CD4-positive, alpha-beta T cell treated with Interleukin-6 at 100 ng/mL for 8 hours (primary cell): ENCODE data around the gene HNRNPAB.
A peak's percentile ranks its signal among the peaks of the same experiment; 100 is the strongest.
"Not testable (repeated sequence)": the region's sequence is repeated elsewhere in the genome, so short reads cannot be mapped to it uniquely, and the experiment has no call there.

ENCODE experiments used
- DNase-seq: peaks from one replicate; pipeline ENCODE4 v3.0.0-alpha.2; 2020; ENCODE audit warnings: mixed read lengths, low spot score

Gene HNRNPAB

DNA sequence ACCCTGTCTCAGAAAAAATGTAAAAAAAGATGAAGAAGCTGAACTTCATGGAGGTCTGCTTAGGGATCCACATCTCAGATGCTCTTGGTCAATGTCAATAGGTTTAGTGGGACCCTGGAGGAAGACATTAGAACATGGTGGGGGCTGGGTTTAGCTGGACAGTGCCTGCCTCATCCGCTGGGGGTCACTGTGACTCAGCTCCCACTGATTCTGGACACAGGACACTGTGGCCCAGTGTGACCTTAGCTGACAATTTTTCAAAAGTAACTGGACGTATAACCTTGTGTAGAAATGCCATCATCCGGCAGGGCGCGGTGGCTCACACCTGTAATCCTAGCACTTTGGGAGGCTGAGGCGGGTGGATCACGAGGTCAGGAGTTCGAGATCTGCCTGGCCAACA, 7.3 kb upstream of the HNRNPAB start:
- DNase-seq = no peak

DNA sequence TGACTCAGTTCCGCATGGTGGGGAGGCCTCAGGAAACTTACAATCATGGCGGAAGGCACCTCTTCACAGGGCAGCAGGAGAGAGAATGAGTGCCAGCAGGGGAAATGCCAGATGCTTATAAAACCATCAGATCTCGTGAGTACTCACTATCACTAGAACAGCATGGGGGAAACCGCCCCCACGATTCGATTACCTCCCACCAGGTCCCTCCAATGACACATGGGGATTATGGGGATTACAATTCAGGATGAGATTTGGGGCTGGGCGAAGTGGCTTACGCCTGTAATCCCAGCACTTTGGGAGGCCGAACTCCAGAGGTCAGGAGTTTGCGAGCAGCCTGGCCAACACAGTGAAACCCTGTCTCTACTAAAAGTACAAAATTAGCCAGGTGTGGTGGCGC, 6.2 kb upstream of the HNRNPAB start:
- DNase-seq = not testable (repeated sequence)

DNA sequence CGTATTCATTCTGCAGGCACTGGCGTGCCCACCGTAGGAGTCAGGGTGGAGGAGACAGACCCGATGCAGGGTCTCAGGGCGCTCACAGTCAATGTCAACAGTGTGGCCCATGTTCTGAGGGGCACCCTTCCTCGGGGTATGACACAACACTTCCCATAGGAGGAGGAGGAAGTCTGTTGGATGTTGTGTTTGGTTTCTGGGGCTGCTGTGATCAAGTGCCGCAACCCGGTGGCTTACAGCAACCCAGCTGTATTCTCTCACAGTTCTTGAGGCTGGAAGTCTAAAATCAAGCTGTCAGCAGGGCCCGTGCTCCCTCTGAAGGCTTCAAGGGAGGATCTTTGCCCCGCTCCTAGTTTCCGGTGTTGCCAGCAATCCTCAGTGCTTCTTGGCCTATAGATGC, 5.6 kb upstream of the HNRNPAB start:
- DNase-seq = no peak

DNA sequence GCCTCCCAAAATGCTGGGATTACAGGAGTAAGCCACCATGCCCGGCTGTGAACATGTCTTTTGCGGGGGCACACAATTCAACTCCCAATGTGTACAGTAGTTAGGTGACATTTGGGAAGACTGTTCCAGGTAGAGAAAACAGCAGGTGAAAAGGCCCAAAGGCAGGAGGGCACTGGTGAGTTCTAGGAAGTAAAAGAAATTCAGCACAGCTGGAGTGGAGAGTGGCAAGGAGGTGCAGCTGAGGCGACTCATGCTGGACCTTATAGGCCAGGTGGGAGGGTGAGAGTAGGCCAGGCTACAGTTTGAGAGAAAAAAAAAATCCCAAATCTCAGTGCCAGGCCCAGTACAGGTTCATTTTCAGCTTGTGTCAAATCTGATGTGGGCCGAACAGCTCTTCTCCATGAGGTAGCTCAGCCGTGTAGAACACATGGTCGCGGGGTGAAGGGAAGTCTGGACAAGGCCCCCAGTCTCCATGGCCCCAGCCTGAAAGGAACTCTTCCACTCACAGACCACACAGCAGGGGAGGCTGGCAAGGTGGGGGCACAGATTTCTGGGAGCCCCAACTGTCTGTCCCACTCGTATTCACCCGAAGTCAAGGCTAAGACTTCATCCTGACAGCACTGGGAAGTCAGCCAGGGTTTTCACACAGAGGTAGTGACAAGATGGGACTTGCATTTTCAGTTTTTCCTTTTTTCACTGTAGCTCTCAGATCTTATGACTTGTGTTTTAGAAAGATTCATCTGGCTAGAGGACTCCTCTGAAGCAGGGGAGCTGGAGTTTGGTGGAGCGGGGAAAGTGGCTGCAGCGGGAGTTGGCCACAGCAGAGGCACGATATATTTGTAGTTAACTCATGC, 4.5 kb upstream of the HNRNPAB start:
- DNase-seq = no peak

DNA sequence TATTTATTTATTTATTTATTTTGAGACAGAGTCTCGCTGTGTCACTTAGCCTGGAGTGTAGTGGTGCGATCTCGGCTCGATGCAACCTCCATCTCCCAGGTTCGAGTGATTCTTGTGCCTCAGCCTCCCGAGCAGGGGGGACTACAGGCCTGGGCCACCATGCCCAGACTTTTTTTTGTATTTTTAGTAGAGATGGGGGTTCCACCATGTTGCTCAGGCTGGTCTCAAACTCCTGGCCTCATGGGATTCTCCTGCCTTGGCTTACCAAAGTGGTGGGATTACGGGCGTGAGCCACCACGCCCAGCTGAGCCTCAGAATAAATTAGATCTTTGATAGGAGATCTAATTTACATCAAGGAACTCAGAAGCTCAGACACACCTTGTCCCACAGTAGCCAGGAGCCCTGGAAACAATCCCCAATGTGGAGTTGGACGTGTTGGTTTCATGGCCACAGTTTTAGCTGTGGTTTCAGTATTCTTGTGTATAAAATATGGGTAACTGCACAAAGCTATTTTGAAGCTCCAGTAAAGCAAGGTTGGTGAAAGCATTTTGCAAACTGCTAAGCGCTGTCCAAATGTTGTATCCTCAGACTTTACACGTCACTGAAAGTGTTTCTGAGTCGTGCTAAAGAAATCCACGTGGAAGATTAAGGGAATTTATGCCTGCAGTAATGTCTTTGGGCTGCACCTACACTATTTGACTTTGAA, 3.0 kb upstream of the HNRNPAB start:
- DNase-seq = no peak

DNA sequence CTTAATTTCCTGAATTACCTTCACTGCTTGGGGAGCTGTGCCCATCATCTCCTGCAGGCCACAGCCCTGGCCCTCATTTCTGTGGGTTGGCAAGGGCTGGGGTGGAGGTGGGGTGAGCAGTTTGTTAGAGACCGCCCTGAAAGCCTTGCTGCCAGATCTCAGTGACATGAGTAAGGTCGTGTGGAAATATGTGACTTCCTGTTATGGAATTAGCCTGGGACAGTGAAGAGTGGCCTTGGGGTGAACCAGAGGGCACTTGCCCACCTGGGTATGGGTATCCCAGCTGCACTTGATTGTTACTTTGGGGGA, 2.5 kb upstream of the HNRNPAB start:
- DNase-seq = no peak

DNA sequence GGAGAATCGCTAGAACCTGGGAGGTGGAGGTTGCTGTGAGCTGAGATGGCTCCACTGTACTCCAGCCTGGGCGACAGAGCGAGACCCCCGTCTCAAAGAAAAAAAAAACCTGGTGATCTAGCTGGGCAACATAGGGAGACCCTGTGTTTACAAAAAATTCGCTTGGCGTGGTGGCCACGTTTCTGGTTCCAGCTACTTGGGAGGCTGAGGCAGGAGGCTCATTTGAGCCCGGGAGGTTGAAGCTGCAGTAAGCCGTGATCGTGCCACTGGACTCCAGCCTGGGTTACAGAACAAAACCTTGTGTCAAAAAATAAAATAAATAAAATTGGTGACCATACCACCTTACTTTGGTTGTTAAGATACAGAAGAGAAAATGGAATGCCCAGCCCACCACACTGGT, 1.8 kb upstream of the HNRNPAB start:
- no peak for DNase-seq

DNA sequence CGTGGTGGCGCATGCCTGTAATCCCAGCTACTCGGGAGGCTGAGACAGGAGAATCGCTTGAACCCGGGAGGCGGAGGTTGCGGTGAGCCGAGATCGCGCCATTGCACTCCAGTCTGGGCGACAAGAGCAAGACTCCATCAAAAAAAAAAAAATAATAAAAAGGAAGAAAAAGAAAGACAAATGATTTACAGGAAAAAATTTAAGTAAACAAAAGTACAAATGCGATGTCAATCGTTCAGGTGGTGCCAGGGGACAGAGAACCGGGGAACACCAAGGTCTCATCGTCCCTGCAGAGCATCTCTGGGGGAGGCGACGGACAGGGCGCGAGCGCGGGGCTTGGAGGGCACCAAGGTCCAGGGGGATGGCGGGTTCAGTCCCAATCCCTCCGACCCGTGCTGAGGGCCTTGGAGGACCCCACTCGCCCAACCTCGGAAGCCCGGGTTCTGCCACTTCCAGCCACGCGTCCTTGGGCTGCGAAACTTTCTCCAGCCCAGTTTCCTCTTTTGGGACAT, 607 bp upstream of the HNRNPAB start:
- no peak for DNase-seq

DNA sequence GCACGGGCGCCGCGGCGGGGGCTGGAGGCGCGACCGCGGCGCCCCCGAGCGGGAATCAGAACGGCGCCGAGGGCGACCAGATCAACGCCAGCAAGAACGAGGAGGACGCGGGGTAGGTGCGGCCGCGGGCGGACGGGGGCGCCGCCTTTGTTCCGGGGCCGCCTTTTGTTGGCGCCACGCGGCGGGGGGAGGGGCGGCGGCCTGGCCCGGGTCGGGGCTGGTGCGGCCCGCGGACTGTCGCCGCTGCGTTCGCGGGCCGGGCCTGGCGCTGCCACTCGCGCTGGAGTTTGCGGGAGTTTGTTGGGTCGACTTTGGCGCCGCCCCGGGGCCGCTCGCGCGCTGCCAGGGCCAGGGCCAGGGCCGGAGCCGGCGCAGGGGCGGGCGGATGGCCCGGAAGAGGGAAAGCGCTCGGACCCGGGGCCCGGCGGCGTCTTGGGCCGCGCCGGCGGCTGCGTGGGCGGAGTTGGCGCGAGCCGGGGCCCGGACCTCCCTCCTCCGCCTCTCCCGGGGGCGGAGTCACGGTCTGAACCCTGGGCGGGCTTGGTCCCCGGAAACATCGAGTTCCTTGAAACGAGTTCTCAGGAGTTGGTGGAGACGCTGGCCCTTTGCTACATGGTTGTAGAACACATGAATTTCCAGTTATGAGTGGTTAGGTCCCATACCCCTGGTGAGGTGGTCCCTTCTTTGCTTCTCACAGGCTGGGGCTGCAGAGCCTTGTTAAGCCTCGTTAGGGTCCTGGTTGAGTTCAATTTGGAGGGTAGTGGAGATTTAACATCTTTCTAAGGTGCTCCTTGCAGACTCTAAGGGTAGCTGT, 809 bp downstream of the HNRNPAB start:
- peak; percentile 70 for DNase-seq

DNA sequence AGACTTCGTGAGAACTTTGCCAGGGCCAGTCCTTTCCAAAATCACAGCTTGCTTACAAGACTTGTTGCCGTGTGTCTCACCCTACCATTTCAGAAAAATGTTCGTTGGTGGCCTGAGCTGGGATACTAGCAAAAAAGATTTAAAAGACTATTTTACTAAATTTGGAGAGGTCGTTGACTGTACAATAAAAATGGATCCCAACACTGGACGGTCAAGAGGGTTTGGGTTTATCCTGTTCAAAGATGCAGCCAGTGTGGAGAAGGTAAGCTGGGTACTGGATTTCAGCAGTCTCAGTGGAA, 1.4 kb downstream of the HNRNPAB start:
- no peak for DNase-seq

DNA sequence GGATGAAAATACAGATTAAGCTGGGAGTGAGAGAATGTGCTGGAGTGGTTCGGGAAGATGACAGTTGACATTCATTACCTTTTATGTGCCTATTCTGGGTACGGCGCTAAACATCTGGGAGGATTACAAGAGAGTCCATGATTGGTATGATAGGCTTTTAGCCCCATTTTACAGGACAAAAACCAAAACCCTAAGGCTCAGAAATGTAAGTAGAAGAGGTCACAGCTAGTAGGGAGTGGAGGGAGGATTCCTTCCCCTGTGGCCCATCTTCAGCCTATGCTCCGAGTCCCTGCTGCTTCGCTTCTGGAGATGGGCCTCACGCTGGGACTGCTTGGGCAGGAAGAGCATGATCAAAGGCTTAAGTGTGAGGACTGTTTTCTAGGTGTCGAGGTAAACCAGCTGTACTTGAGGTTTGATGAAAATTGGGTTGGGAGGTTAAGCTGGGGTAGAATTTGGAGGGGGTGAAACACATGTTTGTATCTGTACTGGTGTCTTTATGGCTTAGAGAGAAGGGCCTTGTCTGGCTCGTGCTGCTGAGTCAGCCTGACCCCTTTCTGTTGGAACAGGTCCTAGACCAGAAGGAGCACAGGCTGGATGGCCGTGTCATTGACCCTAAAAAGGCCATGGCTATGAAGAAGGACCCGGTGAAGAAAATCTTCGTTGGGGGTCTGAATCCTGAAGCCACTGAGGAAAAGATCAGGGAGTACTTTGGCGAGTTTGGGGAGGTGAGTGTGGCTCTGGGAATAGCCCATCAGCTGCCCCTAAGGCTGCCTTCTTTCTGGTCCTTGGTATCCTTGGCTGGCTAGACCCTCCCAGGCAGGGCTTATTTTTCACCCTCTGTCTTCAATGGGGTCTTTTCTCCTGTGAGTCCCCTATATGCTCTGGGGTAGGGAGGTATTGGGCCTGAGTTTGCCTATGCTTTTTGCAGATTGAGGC, 2.1 kb downstream of the HNRNPAB start:
- no peak for DNase-seq

DNA sequence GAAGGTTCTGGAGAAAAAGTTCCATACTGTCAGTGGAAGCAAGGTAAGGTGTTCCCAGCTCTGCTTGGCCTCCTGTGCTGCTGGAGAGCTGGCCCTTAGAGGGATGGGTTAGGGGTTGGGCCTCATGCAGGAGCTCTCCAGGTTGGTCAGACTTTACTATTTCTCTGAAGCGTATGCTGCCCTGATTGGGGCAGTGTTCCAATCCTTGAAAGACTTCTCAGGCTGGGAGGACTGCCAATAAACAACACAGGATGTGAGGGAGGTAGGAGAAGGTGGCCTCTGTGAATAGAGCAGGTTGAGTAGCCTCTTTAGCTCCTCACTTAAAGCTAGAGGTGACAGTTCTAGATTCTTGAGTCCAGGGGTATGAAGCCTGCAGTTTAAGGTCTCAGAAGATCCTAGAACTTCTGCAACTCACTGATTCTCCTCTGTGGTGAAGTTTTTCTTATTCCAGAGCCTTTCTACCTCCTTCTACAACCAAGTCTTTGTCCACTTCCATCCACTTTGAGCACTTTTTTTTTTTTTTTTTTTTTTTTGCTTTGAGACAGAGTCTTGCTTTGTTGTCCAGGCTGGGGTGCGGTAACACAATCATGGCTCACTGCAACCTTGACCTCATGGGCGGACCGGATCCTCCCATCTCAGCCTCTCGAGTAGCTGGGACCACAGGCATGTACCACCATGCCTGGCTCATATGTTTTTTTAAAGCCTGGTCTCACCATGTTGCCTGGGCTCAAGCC, 3.0 kb downstream of the HNRNPAB start:
- DNase-seq = no peak

DNA sequence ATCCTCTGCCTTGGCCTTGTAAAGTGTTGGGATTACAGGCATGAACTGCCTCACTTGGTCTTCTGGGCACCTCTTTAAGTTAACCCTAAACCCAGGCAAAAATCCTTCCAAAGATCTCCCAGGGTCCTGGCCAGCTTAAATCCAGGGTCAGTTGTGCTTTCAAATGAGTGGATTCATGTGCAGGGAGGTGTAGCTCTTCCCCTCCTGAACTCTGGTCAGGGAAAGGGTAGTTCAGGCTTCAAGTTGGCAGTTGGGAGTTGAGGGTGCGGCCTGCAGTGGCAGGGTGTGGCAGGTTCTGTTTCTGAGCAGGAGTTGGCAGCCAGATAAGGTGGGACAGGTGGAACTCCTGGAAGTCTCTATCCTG, 3.6 kb downstream of the HNRNPAB start:
- DNase-seq = no peak

DNA sequence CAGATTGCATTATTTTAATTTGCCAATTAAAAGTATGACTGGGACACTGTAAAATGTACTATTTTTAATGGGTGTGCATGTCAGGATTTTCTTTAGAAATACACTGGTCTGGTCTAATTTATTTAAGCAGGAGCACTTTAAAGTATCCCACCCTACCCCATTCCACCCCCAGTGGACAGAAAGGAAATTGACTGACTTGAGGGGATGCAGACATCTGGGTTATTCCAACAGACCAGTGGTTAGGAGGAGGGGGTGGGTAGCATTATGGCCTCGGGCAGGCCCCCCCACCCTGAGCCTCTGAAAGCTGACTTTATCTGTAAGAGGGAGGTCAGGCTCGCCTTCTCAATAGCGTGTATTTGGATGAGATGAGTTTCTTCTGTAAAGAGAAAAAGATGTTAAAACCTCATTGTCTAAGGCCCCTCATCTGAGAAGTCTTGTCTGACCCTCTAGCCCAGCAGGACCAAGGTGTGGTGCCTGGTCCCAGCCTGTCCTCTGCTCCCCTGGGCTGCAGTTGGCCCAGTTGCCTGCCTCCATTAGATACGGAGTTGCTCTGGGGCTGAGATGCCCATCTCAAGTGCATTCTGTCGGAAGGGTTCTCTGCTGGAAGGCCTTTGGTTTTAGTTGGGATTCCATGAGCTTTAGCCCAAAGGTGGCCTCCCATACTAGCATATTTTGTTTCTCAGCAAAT, 4.4 kb downstream of the HNRNPAB start:
- no peak for DNase-seq

DNA sequence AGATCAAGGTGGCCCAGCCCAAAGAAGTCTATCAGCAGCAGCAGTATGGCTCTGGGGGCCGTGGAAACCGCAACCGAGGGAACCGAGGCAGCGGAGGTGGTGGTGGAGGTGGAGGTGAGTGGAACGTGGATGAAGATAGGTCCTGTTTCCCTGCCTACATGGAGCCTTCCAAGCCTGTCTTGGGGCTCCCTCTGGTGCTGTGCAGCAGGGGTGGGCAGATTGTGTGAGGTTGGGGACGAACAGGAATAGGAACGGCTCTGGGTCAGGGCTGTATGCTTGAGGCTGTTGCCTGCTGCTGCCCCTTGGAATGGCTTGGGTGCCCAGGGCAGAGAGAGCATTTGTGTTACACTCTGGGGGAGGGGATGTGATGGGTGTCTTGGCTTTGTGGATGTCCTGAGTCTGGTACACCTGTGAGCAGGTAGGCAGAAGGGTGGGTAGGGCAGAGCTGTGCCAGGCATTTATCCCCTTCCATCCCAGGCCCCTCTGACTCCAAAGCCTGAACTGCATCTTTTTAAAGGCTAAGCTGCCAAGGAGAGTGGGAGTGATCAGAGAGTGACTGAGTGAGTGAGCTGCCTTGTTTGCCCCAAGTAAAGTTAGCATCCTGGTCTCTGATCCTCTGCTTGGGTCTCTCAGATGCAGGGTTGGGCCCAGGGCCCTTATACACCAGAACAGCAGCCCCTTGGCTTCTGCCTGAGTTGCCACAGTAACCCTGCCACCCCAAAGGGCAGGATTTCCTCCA, 5.2 kb downstream of the HNRNPAB start:
- peak; percentile 0 for DNase-seq

DNA sequence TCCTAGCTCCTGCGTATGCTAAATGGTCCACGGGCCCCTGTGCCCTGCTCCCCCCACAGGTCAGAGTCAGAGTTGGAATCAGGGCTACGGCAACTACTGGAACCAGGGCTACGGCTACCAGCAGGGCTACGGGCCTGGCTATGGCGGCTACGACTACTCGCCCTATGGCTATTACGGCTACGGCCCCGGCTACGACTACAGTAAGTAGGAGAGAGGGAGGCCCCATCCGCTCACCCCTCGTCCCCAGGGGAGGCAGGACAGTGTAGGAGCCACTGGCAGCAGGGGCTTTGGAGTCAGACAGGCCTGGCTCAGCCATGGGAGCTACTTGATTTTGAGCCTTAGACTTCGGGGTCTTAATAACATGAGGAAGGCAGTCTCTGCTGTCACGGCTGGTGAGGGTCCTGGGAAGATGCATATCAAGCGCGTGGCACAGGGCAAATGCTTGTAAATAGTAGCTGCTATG, 5.8 kb downstream of the HNRNPAB start:
- no peak for DNase-seq

DNA sequence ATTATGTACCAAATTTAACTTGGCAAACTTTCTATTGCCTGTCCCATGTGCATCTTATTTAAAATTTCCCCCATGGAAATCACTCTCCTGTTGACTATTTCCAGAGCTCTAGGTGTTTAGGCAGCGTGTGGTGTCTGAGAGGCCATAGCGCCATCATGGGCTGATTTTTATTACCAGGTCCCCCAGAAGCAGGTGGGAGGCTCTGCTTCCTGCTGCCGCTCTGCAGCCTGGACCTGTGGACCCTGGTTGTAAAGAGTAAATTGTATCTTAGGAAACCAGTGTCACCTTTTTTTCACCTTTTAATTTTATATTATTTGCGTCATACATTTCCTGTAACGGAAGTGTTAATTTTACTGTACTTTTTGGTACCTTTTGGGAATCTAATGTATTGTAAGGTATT, 6.4 kb downstream of the HNRNPAB start:
- DNase-seq = no peak

DNA sequence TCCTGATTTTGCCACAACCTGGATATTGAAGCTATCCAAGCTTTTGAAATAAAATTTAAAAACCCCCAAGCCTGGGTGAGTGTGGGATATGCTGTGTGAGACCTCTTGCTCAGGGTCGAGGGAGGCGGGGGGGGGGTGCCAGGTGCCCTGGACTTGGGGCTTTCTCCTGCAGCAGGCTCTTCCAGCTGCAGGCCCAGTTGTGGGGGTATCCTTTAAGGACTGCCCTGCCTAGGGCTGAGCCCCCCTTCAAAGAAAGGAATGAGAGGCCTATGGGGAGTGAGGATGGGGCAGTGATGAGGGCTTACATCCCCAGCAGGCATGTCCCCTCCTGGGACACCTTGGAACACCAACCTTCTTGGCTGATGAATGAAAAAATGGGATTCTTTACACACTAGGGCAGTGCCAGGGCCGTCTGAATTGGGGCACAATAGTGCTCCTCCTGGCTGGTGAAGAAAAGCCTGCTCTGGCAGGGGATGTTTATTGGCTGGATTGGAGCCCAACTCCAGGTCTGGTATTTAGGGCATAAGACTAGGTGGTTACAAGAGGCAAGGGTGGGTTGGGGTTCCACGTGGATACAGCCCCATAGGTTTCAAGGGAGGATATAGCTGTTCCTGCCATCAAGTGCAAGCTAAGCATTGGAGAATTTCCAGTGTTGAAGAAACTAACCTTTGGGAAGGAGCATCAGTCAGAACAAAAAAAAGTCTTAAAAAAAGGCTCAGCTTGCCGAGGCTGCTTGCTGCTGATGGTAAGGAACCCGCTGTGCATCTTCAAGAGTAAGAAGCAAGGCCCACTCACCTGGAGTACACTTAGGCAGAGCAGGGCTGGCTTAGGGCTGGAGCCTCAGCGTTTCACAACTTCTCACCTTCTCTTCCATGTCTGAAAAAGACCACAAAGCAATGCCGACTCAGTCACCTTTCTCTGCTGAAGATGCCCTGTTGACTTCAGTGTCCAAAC, 7.0 kb downstream of the HNRNPAB start:
- no peak for DNase-seq
